HK-2 (cell line): ENCODE results near the gene C2CD4B.

Source experiments
- DNase-seq: peaks from one replicate; pipeline ENCODE4 v3.0.0-alpha.2; 2018; ENCODE audit not compliant: unreplicated experiment

The C2CD4B gene

GRCh38 chr15:62165104-62165792, at the start of gene C2CD4B:
TSS of gene C2CD4B (minus strand) at chr15:62165285. CDS start at chr15:62164984, 301 bp downstream.
- no peak for DNase-seq

DNA sequence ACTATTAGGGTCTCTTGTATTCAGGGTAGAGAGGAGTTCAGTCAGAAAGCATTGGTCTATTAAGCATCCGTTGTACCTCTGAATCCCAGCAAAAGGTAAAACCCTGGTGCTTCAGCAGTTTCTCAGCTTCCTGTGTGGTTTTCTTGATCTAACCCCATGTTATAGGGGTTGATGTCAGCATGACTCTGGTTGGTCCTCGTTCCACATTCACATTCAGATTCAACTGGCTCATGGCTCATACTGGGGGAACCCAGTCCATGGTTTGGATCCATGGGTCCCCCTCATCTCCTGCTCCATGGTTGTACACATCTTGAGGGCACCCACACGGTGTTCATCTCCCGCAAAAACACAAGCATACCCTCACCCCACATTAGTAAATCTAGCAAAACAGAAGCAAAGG, 47.7 kb upstream of the C2CD4B start:
- DNase-seq, result no peak

GRCh38 chr15:62211348-62211747, 46.3 kb upstream of the C2CD4B start:
- peak; percentile 6 for DNase-seq

DNA sequence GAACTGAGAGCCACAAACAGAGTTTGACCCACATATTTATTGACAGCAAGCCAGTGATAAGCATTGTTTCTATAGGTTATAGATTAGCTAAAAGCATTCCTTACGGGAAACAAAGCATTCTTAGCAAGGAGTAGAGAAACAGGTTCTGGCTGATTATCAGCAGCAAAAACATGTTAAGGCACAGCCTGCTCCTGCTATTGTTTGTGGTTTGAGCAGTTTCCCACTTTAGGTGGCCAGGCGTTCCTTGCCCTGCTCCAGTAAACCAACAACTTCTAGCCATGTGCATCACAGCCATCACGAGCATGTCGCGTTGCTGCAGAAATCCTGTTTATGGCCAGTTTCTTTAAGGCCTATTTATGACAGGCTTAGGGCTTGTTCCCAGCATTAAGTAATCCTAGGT, 44.7 kb upstream of the C2CD4B start:
- no peak for DNase-seq

GRCh38 chr15:62209322-62209721, 44.2 kb upstream of the C2CD4B start:
- DNase-seq, result no peak

GRCh38 chr15:62208884-62209283, 43.8 kb upstream of the C2CD4B start:
- DNase-seq, result no peak

DNA sequence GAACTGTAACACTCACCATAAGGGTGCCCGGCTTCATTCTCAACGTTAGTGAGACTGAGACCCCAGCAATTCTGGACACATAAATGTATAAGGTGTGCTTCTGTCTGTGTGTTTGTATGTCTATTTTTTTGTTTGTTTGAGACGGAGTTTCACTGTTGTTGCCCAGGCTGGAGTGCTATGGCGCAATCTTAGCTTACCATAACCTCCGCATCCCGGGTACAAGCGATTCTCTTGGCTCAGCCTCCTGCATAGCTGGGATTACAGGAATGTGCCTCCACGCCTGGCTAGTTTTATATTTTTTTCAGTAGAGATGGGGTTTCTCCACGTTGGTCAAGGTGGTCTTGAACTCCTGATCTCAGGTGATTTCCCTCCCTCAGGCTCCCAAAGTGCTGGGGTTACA, 43.3 kb upstream of the C2CD4B start:
- DNase-seq, result no peak

DNA sequence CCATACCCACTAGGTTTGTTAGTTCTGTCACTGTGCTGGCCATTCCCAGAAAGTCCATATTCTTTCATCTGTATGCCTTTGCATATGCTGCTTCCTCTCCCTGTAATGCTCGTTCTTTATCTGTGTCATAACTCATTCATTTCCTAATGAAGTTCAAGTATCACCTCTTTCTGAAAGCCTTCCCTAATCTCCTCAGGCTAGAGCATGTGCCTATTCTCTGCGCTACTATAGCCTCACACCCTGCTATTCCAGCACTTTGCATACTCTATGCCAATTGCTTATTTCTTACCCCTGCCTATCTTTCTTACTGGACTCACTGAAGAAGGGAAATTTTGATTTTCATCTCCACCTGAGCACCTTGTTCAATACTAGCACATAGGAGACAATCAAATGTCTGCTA, 25.6 kb upstream of the C2CD4B start:
- no peak for DNase-seq

- DNase-seq, result no peak
These were observed 25.2 kb upstream of the C2CD4B start for GRCh38 chr15:62190274-62190673.

- no peak for DNase-seq
These were observed 23.7 kb upstream of the C2CD4B start for GRCh38 chr15:62188744-62189143.

- DNase-seq, result no peak
These were observed 22.8 kb upstream of the C2CD4B start for GRCh38 chr15:62187910-62188309.

DNA sequence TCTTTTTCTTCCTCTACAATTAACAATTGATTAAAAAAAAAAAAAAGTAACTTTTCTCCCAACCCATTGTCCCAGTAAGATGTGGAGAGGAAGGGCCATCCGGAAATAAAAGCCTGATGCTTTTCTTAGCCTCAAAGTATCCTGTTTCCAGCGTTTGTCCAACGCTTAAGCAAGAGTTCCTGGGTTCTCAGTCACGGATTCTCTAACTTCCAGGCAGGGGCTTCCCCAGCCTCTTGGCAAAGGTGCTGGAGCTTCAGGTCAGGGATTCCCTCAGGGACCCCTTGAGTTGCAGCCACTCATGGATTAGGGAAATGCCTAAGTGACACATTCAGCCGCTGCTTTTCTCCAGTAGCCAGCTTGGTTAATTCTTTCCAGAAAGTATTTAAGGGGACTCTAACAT, 22.3 kb upstream of the C2CD4B start:
- no peak for DNase-seq

DNA sequence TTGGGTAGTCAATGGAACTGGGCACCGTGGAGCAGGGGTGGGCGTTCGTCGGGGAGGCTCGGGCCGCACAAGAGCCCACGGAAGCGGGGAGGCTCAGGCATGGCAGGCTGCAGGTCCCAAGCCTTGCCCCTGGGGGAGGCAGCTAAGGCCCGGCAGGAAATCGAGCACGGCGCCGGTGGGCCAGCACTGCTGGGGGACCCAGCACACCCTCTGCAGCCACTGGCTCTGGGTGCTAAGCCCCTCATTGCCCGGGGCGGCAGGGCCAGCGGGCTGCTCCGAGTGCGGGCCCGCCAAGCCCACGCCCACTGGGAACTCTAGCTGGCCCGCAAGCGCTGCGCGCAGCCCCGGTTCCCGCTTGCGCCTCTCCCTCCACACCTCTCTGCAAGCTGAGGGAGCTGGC, 21.5 kb upstream of the C2CD4B start:
- no peak for DNase-seq

DNA sequence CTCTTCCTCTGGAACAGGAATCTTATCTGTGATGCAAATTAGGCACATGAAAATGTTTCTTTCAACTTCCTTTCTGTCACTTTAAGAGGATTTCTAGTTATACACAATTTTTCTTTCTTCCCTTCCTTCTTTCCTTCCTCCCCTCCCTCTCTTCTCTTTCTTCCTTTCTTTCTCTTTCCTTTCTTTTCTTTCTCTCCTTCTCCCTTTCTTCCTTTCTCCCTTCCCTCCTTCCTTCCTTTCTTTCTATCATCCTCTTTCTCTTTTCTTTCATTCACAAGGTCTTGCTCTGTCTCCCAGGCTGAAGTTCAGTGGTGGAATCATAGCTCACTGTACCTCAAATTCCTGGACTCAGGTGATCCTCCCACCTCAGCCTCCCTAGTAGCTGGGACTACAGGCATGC, 18.0 kb upstream of the C2CD4B start:
- DNase-seq, result no peak

DNA sequence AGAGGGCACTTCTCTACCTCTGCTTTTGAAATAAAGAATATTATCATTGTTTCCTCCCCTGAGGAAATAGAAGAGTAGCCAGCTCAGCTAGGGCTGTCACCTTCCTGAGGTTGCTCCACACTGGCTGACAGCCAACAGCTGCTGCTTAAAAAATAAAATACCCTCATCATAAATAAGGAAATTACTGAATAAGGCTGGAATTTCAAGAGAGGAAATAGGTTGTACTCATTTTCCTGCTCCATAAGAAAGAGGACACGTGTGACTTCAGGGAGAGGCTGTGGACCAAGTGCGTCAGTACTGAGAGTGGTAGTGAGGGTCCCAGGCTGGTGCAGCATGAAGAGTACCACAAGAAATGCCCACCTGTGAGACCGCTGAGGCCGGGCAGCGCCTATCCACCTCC, 8.1 kb upstream of the C2CD4B start:
- DNase-seq, result no peak

- no peak for DNase-seq
These were observed 6.8 kb upstream of the C2CD4B start for GRCh38 chr15:62171882-62172281.

- DNase-seq, result no peak
These were observed 799 bp upstream of the C2CD4B start for GRCh38 chr15:62165793-62166375.

DNA sequence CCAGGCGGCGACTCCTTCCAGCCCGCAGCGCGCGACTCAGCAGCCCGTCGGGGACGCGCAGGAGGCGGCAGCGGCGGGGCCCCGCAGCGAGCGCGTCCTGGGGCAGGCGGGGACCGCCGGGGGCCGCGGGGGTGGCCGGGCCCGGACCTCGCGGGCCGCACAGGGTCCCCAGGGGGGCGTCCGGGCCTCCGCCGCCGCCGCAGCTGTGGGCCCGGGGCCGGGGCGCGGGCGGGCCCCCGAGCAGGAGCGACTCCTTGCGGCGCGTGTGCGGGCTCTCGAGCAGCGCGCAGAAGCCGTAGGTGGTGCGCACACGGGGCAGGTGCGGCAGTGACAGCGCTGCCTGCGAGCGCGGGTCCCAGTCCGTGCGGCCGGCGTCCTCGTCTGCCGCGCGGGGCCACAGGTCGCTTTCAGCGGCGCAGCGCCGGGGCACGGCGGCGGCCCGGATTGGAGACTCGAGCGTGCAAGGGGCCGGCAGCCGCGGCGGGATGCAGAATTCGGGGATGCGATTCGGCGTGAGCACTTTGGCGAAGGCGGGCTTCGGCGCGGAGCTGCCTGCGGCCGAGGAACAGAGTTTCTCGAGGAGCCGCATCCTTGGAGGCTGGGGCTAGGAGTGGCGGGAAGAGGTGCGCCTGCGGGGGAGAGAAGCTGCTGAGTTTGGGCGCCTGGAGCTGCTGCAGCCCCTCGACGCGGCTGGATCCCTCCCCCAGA, 535 bp downstream of the C2CD4B start:
- no peak for DNase-seq

GRCh38 chr15:62164014-62164395, 1.1 kb downstream of the C2CD4B start:
- DNase-seq, result no peak

GRCh38 chr15:62163397-62164013, 1.6 kb downstream of the C2CD4B start:
- no peak for DNase-seq

GRCh38 chr15:62153228-62153627, 11.9 kb downstream of the C2CD4B start:
- no peak for DNase-seq

DNA sequence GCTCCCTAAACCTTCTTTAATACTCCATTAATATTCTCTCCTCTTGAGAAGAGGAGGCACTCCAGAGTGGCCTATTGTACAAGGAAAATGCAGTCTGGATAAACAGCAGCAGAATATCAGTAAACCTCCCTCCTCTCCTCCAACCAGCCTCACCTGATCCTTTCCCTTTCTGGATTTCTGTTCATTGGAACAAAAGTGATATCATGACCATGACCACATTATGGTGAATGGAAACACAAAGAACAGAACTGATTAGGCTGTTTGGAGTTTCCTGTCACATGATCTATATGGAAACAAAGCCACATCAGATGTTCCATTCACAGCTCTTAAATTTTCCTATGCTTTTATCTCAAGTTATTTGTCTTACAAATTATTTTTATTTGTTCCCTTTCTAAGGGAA, 14.6 kb downstream of the C2CD4B start:
- DNase-seq, result no peak

- no peak for DNase-seq
These were observed 15.4 kb downstream of the C2CD4B start for GRCh38 chr15:62149729-62150128.
